Measurements from ENCODE around the gene KIF4B.

The KIF4B gene

GRCh38 chr5:155052532-155052931 lies 39.0 kb downstream of the KIF4B start:
- no peak for DNase-seq (ENCODE audit: low read depth)

GRCh38 chr5:155053501-155053900 lies 39.9 kb downstream of the KIF4B start:
- DNase-seq (ENCODE audit: low read depth), result no peak

GRCh38 chr5:155056644-155057269 lies 43.2 kb downstream of the KIF4B start:
- no peak for DNase-seq (ENCODE audit: low read depth)

GRCh38 chr5:155057626-155058025 lies 44.1 kb downstream of the KIF4B start:
- DNase-seq (ENCODE audit: low read depth), result no peak

GRCh38 chr5:155064580-155064979 lies 51.0 kb downstream of the KIF4B start:
- DNase-seq (ENCODE audit: low read depth), result no peak

GRCh38 chr5:155066886-155067595 lies 53.5 kb downstream of the KIF4B start:
- DNase-seq (ENCODE audit: low read depth), result no peak
